Erythroblast (primary cell): ENCODE results near the gene ASH1L.
"Not testable (repeated sequence)": the region's sequence is repeated elsewhere in the genome, so short reads cannot be mapped to it uniquely, and the experiment has no call there.

Source experiments
- DNase-seq, 2 experiments: peaks; one replicate each; lab custom pipeline; 2025; lab: John Stamatoyannopoulos, UW
- GATA1 ChIP-seq: IDR thresholded peaks from 2 replicates; pipeline ENCODE4 v1.6.1; 2011; ENCODE audit warnings: low read depth, mild to moderate bottlenecking, control low read depth, low read length, moderate library complexity
- POLR2A ChIP-seq: IDR thresholded peaks from 2 replicates; pipeline ENCODE4 v1.6.1; 2011; ENCODE audit warnings: mild to moderate bottlenecking, low read length

ASH1L gene

GRCh38 chr1:155389826-155390225, 172.8 kb downstream of the ASH1L start:
- peak; percentile 7 to 56 for DNase-seq
- no peak for TF ChIP-seq POLR2A
- TF ChIP-seq GATA1: no peak

- DNase-seq: not testable (repeated sequence)
Measured at GRCh38 chr1:155385836-155386235, 176.8 kb downstream of the ASH1L start.

- TF ChIP-seq POLR2A (no peak), GATA1 (no peak)
- DNase-seq: no peak
Measured at GRCh38 chr1:155383406-155383805, 179.2 kb downstream of the ASH1L start.

DNA sequence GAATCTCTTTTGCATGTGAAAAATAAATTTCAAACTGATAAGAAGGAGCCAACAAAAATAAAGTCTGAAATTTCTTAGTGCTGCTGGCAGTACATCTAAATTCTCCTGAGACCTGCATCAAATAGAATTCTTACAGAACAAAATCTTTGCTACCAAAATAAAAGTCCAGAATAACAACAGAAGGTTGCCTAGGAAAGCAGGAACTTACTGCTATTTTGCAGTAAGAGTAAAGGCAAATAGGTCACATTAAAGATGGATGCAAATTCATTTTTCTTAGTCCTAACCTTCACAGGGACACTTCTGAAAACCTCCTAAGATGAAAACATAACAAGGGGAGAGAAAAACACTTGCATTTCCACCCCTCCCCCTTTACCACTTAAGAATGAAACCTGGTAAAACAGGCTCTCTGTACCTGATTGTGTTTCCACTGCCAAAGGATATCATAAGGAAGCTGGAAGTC, 182.9 kb downstream of the ASH1L start:
- no peak for TF ChIP-seq GATA1
- peak in 1 of 2 experiments; percentile 7 for DNase-seq

DNA sequence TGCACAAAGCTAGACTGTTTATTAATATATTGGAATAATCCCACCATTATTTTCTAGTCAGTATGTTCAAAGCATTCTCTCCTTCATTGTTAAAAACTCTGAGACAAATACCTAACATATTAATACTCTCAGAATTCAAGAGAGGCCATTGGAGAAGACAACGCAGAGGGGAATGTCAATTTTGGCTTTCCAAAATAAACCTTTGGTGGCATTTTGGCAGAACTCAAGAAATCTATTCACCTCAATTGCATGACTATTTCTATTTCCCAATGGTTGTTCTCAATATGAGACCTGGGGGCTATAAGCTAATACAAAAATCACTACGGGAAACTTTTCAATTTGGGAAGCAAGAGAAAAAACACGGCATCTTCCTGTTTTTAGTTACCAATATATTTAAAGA, 183.4 kb downstream of the ASH1L start:
- DNase-seq: no peak
- no peak for TF ChIP-seq POLR2A
- TF ChIP-seq GATA1: no peak

GRCh38 chr1:155360051-155360450, 202.6 kb downstream of the ASH1L start:
- TF ChIP-seq POLR2A: no peak

DNA sequence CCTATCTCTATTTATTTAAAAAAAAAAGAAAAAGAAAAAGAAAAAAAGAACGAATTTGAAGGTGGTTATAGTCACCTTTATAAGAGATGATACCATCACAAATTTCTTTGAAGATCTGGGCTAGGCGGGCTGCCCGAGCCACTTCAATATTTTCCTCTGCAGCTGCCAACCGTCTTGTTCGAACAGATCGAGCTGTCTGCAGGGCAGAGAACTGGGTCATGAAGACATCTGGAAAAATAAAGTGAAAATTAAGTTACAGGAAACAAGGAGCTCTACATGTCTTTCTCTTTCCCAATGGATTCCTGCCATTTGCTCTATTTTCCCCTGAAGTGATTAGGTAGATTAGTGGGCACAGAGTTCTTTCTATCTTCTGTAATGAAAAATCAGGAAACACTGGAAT, 210.0 kb downstream of the ASH1L start:
- no peak for TF ChIP-seq POLR2A
- no peak for TF ChIP-seq GATA1

More at GRCh38 chr1:155360051-155360450, 202.6 kb downstream of the ASH1L start:
- DNase-seq: no peak

DNA sequence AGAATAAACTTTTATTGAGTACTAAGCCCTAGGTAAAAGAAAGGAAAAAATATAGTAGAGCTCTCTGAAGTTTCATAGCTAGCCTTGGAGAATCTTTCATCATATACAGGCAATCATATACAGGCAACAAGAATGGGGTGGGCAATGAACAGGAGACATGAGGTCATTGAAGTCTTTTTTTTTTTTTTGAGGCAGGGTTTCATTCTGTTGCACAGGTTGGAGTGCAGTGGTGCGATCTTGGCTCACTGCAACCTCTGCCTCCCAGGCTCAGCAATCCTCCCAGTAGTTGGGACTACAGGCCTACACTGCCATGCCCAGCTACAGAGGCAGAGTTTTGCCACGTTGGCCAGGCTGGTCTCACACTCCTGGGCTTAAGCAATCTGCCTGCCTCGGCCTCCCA, 219.8 kb downstream of the ASH1L start:
- DNase-seq: no peak
- TF ChIP-seq POLR2A (no peak), GATA1 (no peak)

More for the DNA sequence above, 210.0 kb downstream of the ASH1L start:
- no peak for DNase-seq

DNA sequence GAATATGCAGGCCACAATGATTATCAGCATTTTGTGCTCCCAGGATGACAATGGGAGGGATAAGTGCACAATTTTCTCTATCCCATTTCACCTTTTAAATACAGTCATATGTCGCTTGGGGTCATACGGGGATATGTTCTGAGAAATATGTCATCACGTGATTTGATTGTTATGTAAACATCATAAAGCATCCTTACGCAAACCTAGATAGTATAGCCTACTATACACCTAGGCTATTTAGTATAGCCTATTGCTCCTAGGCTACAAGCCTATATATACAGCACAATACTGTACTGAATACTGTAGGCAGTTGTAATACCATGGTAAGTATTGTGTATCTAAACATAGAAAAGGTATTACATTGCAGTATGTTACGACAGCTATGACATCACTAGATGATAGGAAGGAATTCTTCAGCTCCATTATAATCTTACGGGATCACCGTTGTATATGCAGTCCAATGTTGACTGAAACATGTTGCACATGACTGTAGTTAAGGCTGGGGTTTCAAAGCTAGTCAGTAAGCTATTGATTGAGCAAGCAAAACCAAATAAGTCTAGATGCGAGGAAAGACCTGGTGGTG, 223.0 kb downstream of the ASH1L start:
- DNase-seq: peak in 1 of 2 experiments; percentile 19
- no peak for TF ChIP-seq POLR2A
- no peak for TF ChIP-seq GATA1

DNA sequence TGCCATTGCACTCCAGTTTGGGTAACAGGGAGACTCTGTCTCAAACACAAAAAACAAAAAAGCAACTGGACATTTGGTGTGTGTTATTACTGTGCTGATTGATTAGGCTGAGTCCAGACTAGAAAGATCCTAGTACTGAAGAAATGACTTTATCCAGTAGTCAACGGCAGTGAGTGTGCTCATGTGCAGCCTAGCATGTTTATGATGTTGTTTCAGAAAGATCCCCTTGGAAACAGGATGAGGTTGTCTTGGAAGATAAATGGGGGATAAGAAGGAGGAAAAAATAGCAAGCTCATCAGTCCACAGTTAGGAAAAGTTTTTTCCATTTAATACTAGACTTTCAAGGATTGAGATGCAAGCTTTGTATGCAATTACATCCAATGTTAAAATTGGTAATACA, 227.6 kb downstream of the ASH1L start:
- no peak for TF ChIP-seq GATA1
- no peak for TF ChIP-seq POLR2A
- no peak for DNase-seq

DNA sequence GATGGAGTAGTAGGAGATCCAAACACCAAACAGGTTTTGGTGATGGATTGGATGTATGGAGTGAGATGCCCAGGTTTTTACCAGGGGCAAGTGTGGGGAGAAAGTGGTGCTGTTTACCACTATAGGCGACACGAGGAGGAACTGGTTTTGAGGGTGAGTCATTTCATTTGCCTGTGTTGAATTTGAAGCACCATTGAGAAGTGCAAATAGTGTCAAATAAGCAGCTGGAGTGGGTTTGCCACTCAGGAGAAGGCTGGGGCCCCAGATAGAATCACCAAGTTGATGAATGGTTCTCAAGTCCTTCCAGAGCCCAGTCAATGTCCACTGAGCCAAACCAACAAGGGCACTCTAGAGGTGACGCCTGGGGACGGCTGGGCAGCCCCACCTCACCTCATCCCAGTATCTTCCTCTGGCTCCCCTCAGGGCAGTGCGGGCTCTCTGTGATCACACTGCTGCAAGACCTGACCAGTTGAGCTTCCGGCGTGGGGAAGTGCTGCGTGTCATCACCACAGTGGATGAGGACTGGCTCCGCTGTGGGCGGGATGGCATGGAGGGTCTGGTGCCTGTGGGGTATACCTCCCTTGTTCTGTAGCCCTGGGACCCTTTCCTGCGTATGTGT, 232.5 kb downstream of the ASH1L start:
- TF ChIP-seq GATA1 (no peak), POLR2A (no peak)
- DNase-seq: peak in 1 of 2 experiments; percentile 7

DNA sequence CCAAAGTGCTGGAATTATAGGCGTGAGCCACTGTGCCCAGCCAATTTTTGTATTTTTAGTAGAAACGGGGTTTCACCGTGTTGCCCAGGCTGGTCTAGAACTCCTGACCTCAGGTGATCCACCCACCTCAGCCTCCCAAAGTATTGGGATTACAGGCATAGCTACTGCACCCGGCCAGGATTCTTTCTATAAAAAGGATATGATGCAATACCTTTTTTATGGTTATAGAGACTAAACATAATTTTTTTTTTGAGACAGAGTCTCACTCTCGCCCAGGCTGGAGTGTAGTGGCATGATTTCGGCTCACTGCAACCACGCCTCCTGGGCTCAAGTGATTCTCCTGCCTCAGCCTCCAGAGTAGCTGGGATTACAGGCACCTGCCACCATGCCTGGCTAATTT, 233.7 kb downstream of the ASH1L start:
- not testable (repeated sequence) for DNase-seq

- TF ChIP-seq POLR2A: no peak
- TF ChIP-seq GATA1: no peak
- no peak for DNase-seq
Measured at GRCh38 chr1:155327981-155328380, 234.6 kb downstream of the ASH1L start.

DNA sequence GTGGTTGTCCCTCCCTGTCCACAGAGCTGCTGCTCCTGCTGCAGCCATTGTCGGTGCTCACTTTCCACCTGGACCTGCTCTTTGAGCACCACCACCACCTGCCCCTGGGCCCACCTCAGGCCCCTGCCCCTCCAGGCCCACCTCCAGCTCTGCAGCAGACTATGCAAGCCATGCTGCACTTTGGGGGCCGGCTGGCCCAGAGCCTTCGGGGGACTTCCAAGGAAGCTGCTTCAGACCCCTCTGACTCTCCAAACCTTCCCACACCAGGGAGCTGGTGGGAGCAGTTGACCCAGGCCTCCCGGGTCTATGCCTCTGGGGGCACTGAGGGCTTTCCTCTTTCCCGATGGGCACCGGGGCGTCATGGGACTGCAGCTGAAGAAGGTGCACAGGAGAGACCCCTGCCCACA, 236.0 kb downstream of the ASH1L start:
- TF ChIP-seq POLR2A: no peak
- no peak for TF ChIP-seq GATA1
- DNase-seq: no peak

- no peak for DNase-seq
- TF ChIP-seq POLR2A (no peak), GATA1 (no peak)
Measured at GRCh38 chr1:155326020-155326526, 236.5 kb downstream of the ASH1L start.

GRCh38 chr1:155325603-155325893, 237.1 kb downstream of the ASH1L start:
- no peak for TF ChIP-seq GATA1
- no peak for TF ChIP-seq POLR2A
- no peak for DNase-seq
